ENCODE results near the gene SNPH. TPM values are rescaled to one million over a fixed set of nuclear protein-coding genes. Genes with fewer than 3 reads are reported as not detected.

SNPH gene
- total and polyA plus RNA-seq, 11 donors: 4.3 to 17.4 (median 11.1) TPM

DNA sequence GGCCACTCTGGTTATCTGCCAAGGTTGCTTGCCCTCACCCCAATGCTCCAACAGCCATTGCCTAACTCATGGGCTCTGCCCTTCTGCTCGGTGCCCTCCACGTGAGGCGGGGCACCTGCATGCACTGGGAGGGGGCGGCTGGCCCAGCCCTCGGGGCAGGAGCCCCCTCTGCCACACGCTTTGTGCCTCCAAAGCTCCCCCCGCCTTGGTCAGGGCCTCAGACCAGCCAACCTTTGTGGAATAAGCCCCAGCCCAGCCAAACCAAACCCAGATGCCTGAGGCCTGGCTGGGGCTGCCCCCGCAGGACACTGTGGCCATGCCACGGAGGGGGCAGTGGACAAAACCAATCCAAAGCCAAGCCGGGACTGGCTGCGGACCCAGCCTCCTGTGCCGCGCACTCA, 41.5 kb downstream of the SNPH start:
- Histone ChIP-seq H3K4me1 (no peaks in the 10 kb centered on the region), H3K27ac (no peak overlapping the region), H3K9me3 (no peaks in the 10 kb centered on the region), H3K27me3 (no peaks in the 10 kb centered on the region), H3K4me3 (no peak overlapping the region), H3K36me3 (peaks cover 0 to 15% (median 5%) of the 10 kb centered on the region in 9 donors)
- DNase-seq (no peak), ATAC-seq (no peak)
- 88 to 95% (median 94%) methylated on average over 13 of the region's 13 CpGs for WGBS, 4 donors
- intact Hi-C loops (cut with DNase I): no loop called here
- TF ChIP-seq POLR2A (IDR thresholded peaks at IDR 0.05): no peak
- TF ChIP-seq, protein P1, sequence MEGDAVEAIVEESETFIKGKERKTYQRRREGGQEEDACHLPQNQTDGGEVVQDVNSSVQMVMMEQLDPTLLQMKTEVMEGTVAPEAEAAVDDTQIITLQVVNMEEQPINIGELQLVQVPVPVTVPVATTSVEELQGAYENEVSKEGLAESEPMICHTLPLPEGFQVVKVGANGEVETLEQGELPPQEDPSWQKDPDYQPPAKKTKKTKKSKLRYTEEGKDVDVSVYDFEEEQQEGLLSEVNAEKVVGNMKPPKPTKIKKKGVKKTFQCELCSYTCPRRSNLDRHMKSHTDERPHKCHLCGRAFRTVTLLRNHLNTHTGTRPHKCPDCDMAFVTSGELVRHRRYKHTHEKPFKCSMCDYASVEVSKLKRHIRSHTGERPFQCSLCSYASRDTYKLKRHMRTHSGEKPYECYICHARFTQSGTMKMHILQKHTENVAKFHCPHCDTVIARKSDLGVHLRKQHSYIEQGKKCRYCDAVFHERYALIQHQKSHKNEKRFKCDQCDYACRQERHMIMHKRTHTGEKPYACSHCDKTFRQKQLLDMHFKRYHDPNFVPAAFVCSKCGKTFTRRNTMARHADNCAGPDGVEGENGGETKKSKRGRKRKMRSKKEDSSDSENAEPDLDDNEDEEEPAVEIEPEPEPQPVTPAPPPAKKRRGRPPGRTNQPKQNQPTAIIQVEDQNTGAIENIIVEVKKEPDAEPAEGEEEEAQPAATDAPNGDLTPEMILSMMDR (IDR thresholded peaks at IDR 0.05): no peak

DNA sequence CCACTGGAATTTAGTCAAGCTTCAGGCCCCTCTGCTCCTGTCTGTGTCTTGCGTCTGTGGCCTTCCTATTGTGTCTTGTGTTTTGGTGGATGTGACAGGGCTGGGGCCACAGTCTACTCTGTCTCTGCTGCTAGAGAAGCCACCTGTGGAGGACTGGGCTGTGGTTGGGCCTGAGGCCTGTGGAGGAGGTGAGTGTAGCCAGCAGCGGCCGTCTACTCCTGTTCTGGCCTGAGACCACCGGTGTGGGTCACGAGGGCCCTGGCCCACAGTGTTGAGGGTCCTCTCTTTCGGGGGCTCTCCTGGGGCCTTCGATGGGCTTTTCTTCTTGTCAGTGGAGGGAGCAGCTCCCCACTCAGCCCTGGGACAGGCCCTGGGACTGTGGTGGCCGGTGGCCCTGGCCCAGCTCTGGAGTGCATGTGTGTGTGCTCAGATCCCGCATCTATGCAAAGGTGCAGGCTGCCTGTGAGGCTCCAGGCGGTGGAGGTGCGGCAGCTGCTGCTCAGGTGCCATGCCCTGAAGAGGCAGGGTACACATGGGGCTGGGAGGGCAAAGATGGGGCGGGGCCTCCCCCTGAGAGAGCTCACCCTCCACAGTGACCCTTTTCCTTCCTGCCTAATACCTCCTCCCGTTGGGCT, 42.1 kb downstream of the SNPH start:
- TF ChIP-seq, protein P1 (IDR thresholded peaks at IDR 0.05): no peak
- no peak for TF ChIP-seq POLR2A (IDR thresholded peaks at IDR 0.05)
- Histone ChIP-seq H3K27me3 (no peaks in the 10 kb centered on the region), H3K4me3 (no peak overlapping the region), H3K9me3 (no peaks in the 10 kb centered on the region), H3K27ac (no peak overlapping the region), H3K36me3 (peaks cover 0 to 15% (median 5%) of the 10 kb centered on the region in 9 donors), H3K4me1 (peaks cover 0 to 4% (median 1%) of the 10 kb centered on the region in 12 donors)
- DNase-seq (no peak), ATAC-seq (no peak)
- intact Hi-C loops (cut with DNase I): no loop called here
- 86 to 90% (median 89%) methylated on average over 9 to 13 of the region's 13 CpGs for WGBS, 4 donors

- WGBS, 4 donors: 82 to 93% (median 85%) methylated on average over 8 to 9 of the region's 9 CpGs
- peaks cover 0 to 15% (median 5%) of the 10 kb centered on the region in 9 donors for H3K36me3 ChIP-seq
- H3K27ac ChIP-seq: no peak overlapping the region
- no peak for TF ChIP-seq POLR2A (IDR thresholded peaks at IDR 0.05)
- TF ChIP-seq, protein P1 (IDR thresholded peaks at IDR 0.05): no peak
- DNase-seq (no peak), ATAC-seq (no peak)
- H3K4me1 ChIP-seq: peaks cover 0 to 9% (median 7%) of the 10 kb centered on the region in 12 donors
- H3K27me3 ChIP-seq: no peaks in the 10 kb centered on the region
- H3K9me3 ChIP-seq: no peaks in the 10 kb centered on the region
- no peak overlapping the region for H3K4me3 ChIP-seq
- intact Hi-C loops (cut with DNase I): no loop called here
Observed at GRCh38 chr20:1308702-1309095, 42.6 kb downstream of the SNPH start.

DNA sequence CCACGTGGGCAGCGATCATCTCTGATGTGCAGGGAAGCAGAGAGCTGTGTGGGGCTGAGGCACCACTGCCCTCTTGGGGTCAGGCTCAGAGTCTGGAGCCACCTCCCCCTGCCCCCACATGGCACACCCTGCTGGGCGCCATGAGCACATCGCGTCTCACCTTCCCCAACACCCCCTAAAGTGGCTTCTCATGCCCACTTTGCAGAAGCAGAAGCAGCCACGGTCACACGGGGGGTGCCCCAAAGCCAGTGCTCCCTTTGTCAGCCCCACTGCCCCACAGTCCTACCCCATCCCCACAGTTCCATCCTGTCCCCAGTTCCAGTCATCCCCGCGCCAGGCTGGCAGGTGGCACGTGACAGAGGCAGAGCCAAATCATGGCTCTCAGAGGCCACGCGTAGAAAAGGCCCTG, 43.3 kb downstream of the SNPH start:
- no peak for TF ChIP-seq POLR2A (IDR thresholded peaks at IDR 0.05)
- TF ChIP-seq, protein P1 (IDR thresholded peaks at IDR 0.05): no peak
- 82 to 88% (median 85%) methylated on average over 12 of the region's 12 CpGs for WGBS, 4 donors
- intact Hi-C loops (cut with DNase I): no loop called here
- Histone ChIP-seq H3K4me3 (no peak overlapping the region), H3K27ac (no peak overlapping the region), H3K36me3 (peaks cover 0 to 15% (median 5%) of the 10 kb centered on the region in 9 donors), H3K27me3 (no peaks in the 10 kb centered on the region), H3K9me3 (no peaks in the 10 kb centered on the region), H3K4me1 (peaks cover 0 to 15% (median 11%) of the 10 kb centered on the region in 12 donors)
- DNase-seq: no peak
- no peak for ATAC-seq
